Activated CD4-positive, alpha-beta T cell treated with anti-CD3 and anti-CD28 coated beads, Interleukin-2, amount 10 ng/mL, durations not matched to agents 7 days and 5 days (primary cell): Measurements from ENCODE around the gene ZC3H7B. TPM values are rescaled to one million over a fixed set of nuclear protein-coding genes. Genes with fewer than 3 reads are reported as not detected.
"Not testable (repeated sequence)": the region's sequence is repeated elsewhere in the genome, so short reads cannot be mapped to it uniquely, and the experiment has no call there.

Experiments used
- CTCF ChIA-PET: fragments of 350-600 bp; sonication (Branson Sonifier 250); formaldehyde crosslinking; loops from one replicate; lab custom pipeline; 2021; ENCODE audit warnings: antibody characterized with exemption; lab: Charles Lee
- POLR2A ChIA-PET: fragments of 350-600 bp; sonication (Branson Sonifier 250); formaldehyde crosslinking; loops from one replicate; lab custom pipeline; 2021; ENCODE audit warnings: antibody characterized with exemption; lab: Charles Lee
- DNase-seq: peaks from one replicate; pipeline ENCODE4 v3.0.0-alpha.2; 2020
- H3K27ac Mint-ChIP-seq: one replicate; pipeline ENCODE4 v1.8.0; 2021; ENCODE audit warnings: mild to moderate bottlenecking, moderate library complexity, mixed read lengths
- H3K27me3 Mint-ChIP-seq: one replicate; pipeline ENCODE4 v1.8.0; 2021; ENCODE audit warnings: mixed read lengths
- H3K36me3 Mint-ChIP-seq: one replicate; pipeline ENCODE4 v1.8.0; 2021; ENCODE audit warnings: low read depth, mixed read lengths
- H3K4me1 Mint-ChIP-seq: one replicate; pipeline ENCODE4 v1.8.0; 2021; ENCODE audit warnings: mixed read lengths
- H3K4me3 Mint-ChIP-seq: one replicate; pipeline ENCODE4 v1.8.0; 2021; ENCODE audit warnings: mild to moderate bottlenecking, moderate library complexity, mixed read lengths
- H3K9me3 Mint-ChIP-seq: one replicate; pipeline ENCODE4 v1.8.0; 2021; ENCODE audit warnings: mixed read lengths
- total RNA-seq, 2 experiments: library from RNA; stranded (reverse); gene quantifications; one replicate each; pipeline ENCODE4 v1.2.3, GENCODE V29; 2021

ZC3H7B gene
- total RNA-seq, 2 experiments from 2014 or later: 48.9 to 49.3 TPM

DNA sequence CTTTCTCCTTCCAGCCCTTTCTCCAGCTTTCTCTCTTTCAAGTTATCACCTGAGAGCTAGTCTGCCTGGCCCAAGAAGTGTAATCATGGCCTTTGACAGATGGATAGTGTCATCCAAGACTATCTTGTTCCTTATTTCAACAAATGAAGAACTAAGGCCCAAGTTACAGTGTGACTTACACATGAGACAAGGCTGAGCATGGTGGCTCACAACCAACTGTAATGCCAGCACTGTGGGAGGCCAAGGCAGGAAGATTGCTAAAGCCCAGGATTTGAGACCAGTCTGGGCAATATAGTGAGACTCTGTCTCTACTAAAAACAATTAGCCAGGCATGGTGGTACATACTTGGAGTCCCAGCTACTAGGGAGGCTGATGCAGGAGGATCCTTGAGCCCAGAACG is 11.7 kb upstream of the ZC3H7B start:
- no peak for DNase-seq
- peaks cover 5% of the 10 kb centered on the region for H3K36me3 Mint-ChIP-seq
- no peaks in the 10 kb centered on the region for H3K9me3 Mint-ChIP-seq
- H3K4me1 Mint-ChIP-seq: peaks cover 25% of the 10 kb centered on the region
- POLR2A ChIA-PET: no interaction called here
- no peak overlapping the region for H3K27ac Mint-ChIP-seq
- CTCF ChIA-PET: no interaction called here
- no peak overlapping the region for H3K4me3 Mint-ChIP-seq
- no peaks in the 10 kb centered on the region for H3K27me3 Mint-ChIP-seq

DNA sequence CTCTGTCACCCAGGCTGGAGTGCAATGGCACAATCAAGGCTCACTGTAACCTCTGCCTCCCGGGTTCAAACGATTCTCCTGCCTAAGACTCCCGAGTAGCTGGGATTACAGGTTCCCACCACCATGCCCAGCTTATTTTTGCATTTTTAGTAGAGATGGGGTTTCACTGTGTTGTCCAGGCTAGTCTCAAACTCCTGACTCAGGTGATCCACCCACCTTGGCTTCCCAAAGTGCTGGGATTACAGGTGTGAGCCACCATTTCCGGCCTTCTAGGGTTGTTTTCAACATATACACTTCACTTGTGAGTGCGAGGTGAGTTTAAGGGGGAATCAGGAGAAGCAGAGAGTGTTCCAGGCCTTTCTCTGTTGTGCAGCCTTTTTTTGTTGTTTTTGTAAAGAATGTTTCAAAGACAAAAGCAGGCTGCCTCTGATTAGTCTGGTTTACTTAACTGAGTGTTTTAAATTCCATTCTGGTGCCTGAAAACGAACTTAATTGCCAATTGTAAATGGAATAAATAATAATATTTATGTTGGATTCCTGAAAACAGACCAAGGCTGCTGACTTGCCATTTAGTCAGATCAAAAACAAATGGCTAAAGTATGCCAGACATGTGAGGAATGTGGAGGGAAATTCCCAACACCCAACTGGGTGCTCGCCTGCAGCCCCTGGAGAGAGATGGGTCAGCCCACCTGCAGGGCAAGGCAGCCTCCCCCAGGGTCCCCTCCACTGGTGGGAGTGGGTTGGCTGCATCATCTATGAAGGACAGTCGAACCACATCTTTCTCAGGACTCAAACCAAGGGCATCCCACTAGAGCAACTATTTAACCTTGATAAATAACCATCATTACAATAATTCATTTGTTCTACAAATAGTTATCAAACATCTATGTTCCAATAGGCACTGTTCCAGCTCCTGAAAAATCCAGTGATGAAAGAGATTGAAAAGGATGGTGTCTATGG is 10.8 kb upstream of the ZC3H7B start:
- H3K9me3 Mint-ChIP-seq: no peaks in the 10 kb centered on the region
- no peak for DNase-seq
- ChIA-PET POLR2A (no interaction called here), CTCF (interaction anchor here (1.0 to 1.4 kb wide), 2 partner anchors 11 to 16 kb away, joined by 3 to 4 read pairs; no protein-coding TSS in a partner anchor)
- peaks cover 17% of the 10 kb centered on the region for H3K4me1 Mint-ChIP-seq
- no peak overlapping the region for H3K27ac Mint-ChIP-seq
- no peak overlapping the region for H3K4me3 Mint-ChIP-seq
- H3K36me3 Mint-ChIP-seq: no peaks in the 10 kb centered on the region
- H3K27me3 Mint-ChIP-seq: no peaks in the 10 kb centered on the region

DNA sequence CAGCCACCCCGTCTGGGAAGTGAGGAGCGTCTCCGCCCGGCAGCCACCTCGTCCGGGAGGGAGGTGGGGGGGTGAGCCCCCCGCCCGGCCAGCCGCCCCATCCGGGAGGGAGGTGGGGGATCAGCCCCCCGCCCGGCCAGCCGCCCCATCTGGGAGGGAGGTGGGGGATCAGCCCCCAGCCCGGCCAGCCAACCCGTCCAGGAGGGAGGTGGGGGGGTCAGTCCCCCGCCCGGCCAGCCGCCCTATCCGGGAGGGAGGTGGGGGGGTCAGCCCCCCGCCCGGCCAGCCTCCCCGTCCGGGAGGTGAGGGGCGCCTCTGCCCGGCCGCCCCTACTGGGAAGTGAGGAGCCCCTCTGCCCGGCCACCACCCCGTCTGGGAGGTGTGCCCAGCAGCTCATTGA is 6.5 kb upstream of the ZC3H7B start:
- H3K27ac Mint-ChIP-seq, POLR2A ChIA-PET, H3K36me3 Mint-ChIP-seq, CTCF ChIA-PET, H3K27me3 Mint-ChIP-seq, DNase-seq, H3K4me3 Mint-ChIP-seq, H3K4me1 Mint-ChIP-seq, H3K9me3 Mint-ChIP-seq: not testable (repeated sequence)

DNA sequence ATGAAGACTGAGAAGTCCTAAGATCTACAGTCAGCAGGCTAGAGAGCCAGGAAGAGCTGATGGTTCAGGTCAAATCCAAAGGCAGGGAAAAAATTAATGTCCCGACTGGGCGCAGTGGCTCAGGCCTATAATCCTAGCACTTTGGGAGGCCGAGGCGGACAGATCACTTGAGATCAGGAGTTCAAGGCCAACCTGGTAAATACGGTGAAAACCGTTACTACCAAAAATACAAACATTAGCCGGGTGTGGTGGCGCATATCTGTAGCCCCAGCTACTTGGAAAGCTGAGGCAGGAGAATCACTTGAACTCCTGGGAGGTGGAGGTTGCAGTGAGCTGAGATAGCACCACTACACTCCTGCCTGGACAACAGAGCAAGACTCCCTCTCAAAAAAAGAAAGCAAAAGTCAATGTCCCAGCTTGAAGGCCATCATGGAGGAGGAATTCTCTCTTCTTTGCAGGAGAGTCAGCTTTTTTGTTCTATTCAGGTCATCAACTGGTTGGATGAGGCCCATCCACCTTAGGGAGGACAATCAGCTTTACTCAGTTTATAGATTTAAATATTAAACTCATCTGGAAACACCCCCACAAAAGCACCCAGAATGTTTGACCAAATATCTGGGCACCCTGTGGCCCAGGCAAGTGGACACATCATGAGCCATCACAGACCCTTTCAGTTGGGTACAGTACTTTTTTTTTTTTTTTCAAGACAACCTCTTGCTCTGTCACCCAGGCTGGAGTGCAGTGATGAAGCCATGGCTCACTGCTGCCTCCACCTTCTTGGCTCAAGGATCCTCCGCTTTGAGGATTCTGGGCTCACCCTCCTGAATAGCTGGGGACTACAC is 4.3 kb upstream of the ZC3H7B start:
- POLR2A ChIA-PET: no interaction called here
- Mint-ChIP-seq H3K9me3 (no peaks in the 10 kb centered on the region), H3K36me3 (no peaks in the 10 kb centered on the region), H3K27me3 (no peaks in the 10 kb centered on the region), H3K4me1 (peaks cover 5% of the 10 kb centered on the region), H3K4me3 (no peak overlapping the region), H3K27ac (no peak overlapping the region)
- CTCF ChIA-PET: interaction anchor here (0.6 to 1.0 kb wide), 3 partner anchors 10 to 902 kb away, joined by 3 to 4 read pairs (median 3); no protein-coding TSS in a partner anchor
- DNase-seq: no peak

DNA sequence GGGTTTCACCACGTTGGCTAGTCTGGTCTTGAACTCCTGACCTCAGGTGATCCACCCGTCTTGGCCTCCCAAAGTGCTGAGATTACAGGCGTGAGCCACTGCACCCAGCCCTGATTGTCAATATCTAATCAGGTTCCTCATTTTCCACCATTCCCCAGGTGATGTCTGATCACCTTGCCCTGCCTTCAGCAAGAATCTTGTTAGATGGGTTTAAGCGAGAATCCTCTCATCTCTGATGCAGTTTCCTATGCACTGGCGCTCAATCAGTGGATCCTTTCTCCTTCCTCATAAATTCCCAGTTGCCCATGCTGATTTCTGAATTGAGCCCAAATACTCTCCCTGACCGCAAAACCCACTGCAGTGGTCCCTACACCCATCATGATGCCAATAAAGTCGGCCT is 664 bp upstream of the ZC3H7B start:
- POLR2A ChIA-PET: interaction anchor here (0.6 kb wide), 1 partner anchor 99 kb away, joined by 5 read pairs; no protein-coding TSS in a partner anchor
- DNase-seq: no peak
- CTCF ChIA-PET: interaction anchor here (0.7 to 1.2 kb wide), 4 partner anchors 10 to 62 kb away, joined by 3 to 4 read pairs (median 4); partner anchors contain the start of gene RANGAP1
- H3K36me3 Mint-ChIP-seq: peaks cover 2% of the 10 kb centered on the region
- H3K4me3 Mint-ChIP-seq: peak overlapping the region; percentile 60
- H3K4me1 Mint-ChIP-seq: peaks cover 31% of the 10 kb centered on the region
- H3K9me3 Mint-ChIP-seq: no peaks in the 10 kb centered on the region
- H3K27ac Mint-ChIP-seq: peak overlapping the region; percentile 47
- H3K27me3 Mint-ChIP-seq: no peaks in the 10 kb centered on the region

DNA sequence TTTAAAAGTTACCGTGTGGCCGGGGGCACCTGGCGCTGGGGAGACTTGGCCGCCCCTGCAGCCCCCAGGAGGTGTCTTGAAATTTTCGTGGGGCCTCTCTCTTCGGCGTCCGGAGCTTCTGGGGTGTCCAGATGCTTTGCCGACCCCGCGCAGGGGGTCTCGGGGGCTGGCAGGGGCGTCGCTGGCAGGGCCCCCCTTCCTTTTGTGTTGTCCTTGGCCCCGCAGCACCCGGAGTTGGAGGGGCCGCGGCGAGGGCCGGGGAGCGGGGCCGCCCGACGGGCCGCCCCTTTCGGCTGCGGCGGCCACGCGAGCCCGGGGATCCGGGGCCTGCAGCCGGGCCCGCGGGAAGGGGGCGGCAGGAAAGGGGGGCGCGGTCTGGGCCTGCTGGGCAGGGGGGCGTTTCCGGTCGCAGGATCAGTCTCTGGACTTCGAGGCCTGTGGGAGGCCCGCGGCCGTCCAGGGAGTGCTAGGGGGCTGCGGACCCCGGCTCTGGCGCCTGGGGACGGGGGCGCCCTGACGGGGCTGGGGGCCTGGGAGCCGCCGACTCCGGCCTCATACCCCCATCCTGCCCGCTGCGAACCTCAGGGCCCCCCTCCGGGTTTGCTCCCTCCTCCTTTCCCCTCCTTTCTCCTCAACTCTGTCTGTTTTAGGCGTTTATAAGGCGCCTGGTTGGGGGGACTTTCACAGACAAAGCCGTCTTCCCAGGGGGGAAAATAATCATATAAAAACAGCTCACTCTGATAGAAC is 869 bp downstream of the ZC3H7B start:
- Mint-ChIP-seq H3K27me3 (no peaks in the 10 kb centered on the region), H3K36me3 (peaks cover 6% of the 10 kb centered on the region), H3K4me1 (peaks cover 31% of the 10 kb centered on the region), H3K9me3 (no peaks in the 10 kb centered on the region), H3K4me3 (peak overlapping the region; percentile 78), H3K27ac (peak overlapping the region; percentile 84)
- POLR2A ChIA-PET: interaction anchor here (0.6 kb wide), 1 partner anchor 1453 kb away, joined by 4 read pairs; no protein-coding TSS in a partner anchor
- CTCF ChIA-PET: interaction anchor here (0.7 to 1.6 kb wide), 9 partner anchors 8 to 216 kb away, joined by 3 to 4 read pairs (median 3); partner anchors contain the start of gene RANGAP1
- no peak for DNase-seq

DNA sequence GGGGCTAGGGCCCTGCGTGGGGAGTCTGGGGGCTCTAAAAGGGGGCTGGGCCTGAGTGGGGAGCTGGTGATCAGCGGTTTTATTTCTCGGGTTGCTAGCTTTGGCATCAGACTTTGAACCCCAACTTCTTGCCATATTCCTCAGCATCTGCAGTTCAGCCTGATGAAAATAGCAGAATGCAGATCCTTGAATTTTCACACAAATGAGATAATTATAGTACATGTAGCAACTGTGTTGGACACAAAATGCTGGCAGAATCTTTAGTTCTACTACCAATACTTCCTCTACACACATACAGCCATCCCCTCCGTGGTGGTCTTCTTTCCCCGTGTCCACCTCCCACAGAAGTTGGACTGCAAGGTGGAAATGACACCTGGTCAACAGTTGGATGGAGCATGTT is 1.5 kb downstream of the ZC3H7B start:
- Mint-ChIP-seq H3K27ac (peak overlapping the region; percentile 83), H3K4me3 (peak overlapping the region; percentile 78), H3K9me3 (no peaks in the 10 kb centered on the region), H3K4me1 (peaks cover 31% of the 10 kb centered on the region), H3K27me3 (no peaks in the 10 kb centered on the region), H3K36me3 (peaks cover 10% of the 10 kb centered on the region)
- CTCF ChIA-PET: interaction anchor here (1.4 to 1.6 kb wide), 2 partner anchors 133 to 215 kb away, joined by 3 to 4 read pairs; no protein-coding TSS in a partner anchor
- DNase-seq: no peak
- POLR2A ChIA-PET: no interaction called here

DNA sequence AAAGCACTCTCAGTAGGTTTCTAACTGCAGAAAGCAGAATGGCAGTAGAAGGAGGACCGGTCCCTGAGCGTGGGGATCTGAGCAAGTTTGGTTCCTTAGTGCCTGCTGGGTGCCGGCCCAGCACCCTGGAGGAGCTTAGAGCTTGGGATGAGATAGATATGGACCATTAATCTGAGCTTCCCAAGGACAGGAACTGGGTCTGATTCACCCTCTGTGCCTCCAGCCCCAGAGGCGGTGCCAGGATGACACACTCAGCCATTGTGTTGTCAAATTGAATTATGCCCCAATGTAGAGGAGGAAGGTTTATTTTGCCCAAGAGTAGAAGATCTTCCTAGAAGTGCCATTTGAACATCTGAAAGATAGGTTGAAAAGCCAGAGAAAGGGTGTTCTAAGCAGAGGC is 4.3 kb downstream of the ZC3H7B start:
- H3K27ac Mint-ChIP-seq: no peak overlapping the region
- DNase-seq: no peak
- H3K4me3 Mint-ChIP-seq: no peak overlapping the region
- ChIA-PET POLR2A (interaction anchor here (2.1 kb wide), 1 partner anchor 19 kb away, joined by 6 read pairs; the partner anchor contains the start of gene RANGAP1), CTCF (interaction anchor here (0.6 to 1.3 kb wide), 3 partner anchors 39 to 1653 kb away, joined by 3 to 4 read pairs (median 3); no protein-coding TSS in a partner anchor)
- H3K27me3 Mint-ChIP-seq: no peaks in the 10 kb centered on the region
- H3K4me1 Mint-ChIP-seq: peaks cover 32% of the 10 kb centered on the region
- H3K36me3 Mint-ChIP-seq: peaks cover 18% of the 10 kb centered on the region
- H3K9me3 Mint-ChIP-seq: no peaks in the 10 kb centered on the region

DNA sequence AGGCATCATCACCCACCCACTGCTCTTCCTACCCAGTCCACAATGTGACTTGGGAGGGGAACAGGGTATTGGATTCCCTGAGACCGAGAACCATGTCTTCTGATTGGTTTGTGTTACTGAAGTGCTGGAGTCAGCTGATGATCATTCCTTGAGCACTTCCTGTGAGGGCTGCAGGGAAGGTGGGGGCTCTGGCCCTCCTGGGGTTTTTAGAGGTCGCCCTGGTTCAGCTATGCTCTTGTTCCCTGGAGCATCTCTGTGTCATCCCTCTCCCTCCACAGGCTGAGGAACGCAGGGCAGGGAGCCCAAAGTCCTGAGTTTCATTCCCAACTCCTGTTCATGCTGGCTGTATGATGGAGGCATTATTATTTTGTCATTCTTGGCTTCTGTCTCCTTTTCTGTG is 6.7 kb downstream of the ZC3H7B start:
- CTCF ChIA-PET: interaction anchor here (1.3 to 1.4 kb wide), 2 partner anchors 9 to 73 kb away, joined by 3 read pairs; no protein-coding TSS in a partner anchor
- Mint-ChIP-seq H3K27ac (no peak overlapping the region), H3K4me3 (no peak overlapping the region), H3K4me1 (peaks cover 29% of the 10 kb centered on the region), H3K9me3 (no peaks in the 10 kb centered on the region), H3K36me3 (peaks cover 19% of the 10 kb centered on the region), H3K27me3 (no peaks in the 10 kb centered on the region)
- POLR2A ChIA-PET: no interaction called here
- DNase-seq: no peak

DNA sequence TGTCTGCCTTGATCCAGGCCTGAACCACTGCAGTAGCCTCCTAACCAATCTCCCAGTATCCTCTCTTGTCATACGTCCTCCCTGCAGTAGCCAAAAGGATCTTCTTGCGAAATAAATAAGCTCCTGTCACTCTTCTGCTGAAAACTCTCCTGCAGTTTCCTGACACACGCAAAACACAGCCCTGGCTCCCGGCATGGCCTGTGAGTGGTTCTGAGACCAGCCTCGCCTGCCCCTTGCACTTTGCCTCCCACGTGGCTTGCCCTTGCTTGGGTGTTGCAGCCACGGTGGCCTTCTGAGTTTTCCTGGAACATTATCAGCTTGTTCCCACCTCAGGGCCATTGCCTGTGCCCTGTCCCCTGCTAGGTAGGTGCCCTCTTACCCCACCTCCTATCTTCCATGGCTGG is 7.2 kb downstream of the ZC3H7B start:
- Mint-ChIP-seq H3K36me3 (peaks cover 19% of the 10 kb centered on the region), H3K27ac (no peak overlapping the region), H3K4me3 (no peak overlapping the region), H3K27me3 (no peaks in the 10 kb centered on the region), H3K4me1 (peaks cover 25% of the 10 kb centered on the region), H3K9me3 (no peaks in the 10 kb centered on the region)
- CTCF ChIA-PET: interaction anchor here (1.3 to 1.4 kb wide), 2 partner anchors 8 to 73 kb away, joined by 3 read pairs; no protein-coding TSS in a partner anchor
- POLR2A ChIA-PET: no interaction called here
- DNase-seq: no peak

DNA sequence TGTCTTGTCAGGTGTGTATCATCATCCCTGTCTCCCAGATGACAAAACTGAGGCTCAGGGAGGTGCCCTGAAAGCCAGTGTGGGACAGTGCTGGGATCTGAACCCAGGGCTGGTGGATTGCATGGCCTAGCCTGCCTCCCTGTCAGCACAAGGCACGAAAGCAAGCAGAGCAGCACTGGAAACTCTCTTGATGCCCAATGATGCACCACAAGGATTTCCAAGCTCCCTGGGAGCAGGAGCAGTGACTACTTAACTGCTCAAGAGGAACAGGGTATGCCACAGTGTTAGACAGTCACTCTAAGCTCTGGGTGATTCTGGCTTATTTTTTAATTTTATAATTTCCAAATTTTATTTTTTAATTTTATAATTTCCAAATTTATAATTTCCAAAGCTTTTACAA is 9.0 kb downstream of the ZC3H7B start:
- POLR2A ChIA-PET: no interaction called here
- H3K4me3 Mint-ChIP-seq: no peak overlapping the region
- no peak overlapping the region for H3K27ac Mint-ChIP-seq
- no peak for DNase-seq
- no peaks in the 10 kb centered on the region for H3K27me3 Mint-ChIP-seq
- peaks cover 21% of the 10 kb centered on the region for H3K36me3 Mint-ChIP-seq
- H3K9me3 Mint-ChIP-seq: no peaks in the 10 kb centered on the region
- CTCF ChIA-PET: interaction anchor here (1.2 kb wide), 2 partner anchors 9 to 397 kb away, joined by 3 to 4 read pairs; partner anchors contain the start of gene ZC3H7B
- peaks cover 13% of the 10 kb centered on the region for H3K4me1 Mint-ChIP-seq
